IMR-90 (cell line): ENCODE measurements around the gene CRACR2B. TPM values are rescaled to one million over a fixed set of nuclear protein-coding genes. Genes with fewer than 3 reads are reported as not detected.
A peak's percentile ranks its signal among the peaks of the same experiment; 100 is the strongest.

Experiments
- ATAC-seq: fragments of 200-7000 bp; cut with Tn5 transposase; 2 replicates; pipeline ENCODE4 v1.9.1; 2020; ENCODE audit warnings: low read depth, mild to moderate bottlenecking, moderate library complexity
- BruUV-seq: library from RNA; stranded (reverse); fragments of 400-500 nt; replicated peaks from 2 replicates; lab custom pipeline; 2021; lab: Mats Ljungman, UMichigan
- CTCF ChIA-PET: fragments of 300-600 bp; formaldehyde crosslinking; extraction: SDS; loops from one replicate; lab custom pipeline; 2021; ENCODE audit warnings: antibody characterized with exemption; lab: Yijun Ruan, JAX
- POLR2A ChIA-PET: fragments of 300-600 bp; sonication (Branson Sonifier 250); formaldehyde crosslinking; loops from one replicate; lab custom pipeline; 2022; ENCODE audit warnings: antibody characterized with exemption; ENCODE audit not compliant: unreplicated experiment; lab: Charles Lee
- DNase-seq: peaks from one replicate; pipeline ENCODE4 v3.0.0; 2013
- H2AFZ ChIP-seq: replicated peaks from 2 replicates; pipeline ENCODE3; 2013; ENCODE audit warnings: low read length, mild to moderate bottlenecking; ENCODE audit not compliant: poor library complexity
- H2AK5ac ChIP-seq: 2 replicates; pipeline ENCODE4 v1.6.1; 2013; ENCODE audit warnings: low read depth, low read length, inconsistent platforms
- H2AK9ac ChIP-seq: replicated peaks from 2 replicates; pipeline ENCODE3; 2013; ENCODE audit warnings: mild to moderate bottlenecking, low read depth, low read length, moderate library complexity; ENCODE audit not compliant: poor library complexity
- H2BK120ac ChIP-seq: 2 replicates; pipeline ENCODE4 v1.6.1; 2013; ENCODE audit warnings: low read depth, low read length, inconsistent platforms
- H2BK15ac ChIP-seq: 3 replicates; pipeline ENCODE4 v1.6.1; 2013; ENCODE audit warnings: low read depth, low read length, inconsistent platforms
- H2BK20ac ChIP-seq: 2 replicates; pipeline ENCODE4 v1.6.1; 2013; ENCODE audit warnings: low read depth, mild to moderate bottlenecking, inconsistent platforms, low read length, moderate library complexity
- H2BK5ac ChIP-seq: 2 replicates; pipeline ENCODE4 v1.6.1; 2013; ENCODE audit warnings: mild to moderate bottlenecking, low read depth, low read length, inconsistent platforms; ENCODE audit not compliant: poor library complexity, severe bottlenecking
- H3K14ac ChIP-seq: replicated peaks from 2 replicates; pipeline ENCODE4 v1.6.1; 2013; ENCODE audit warnings: low read depth, low read length, inconsistent platforms
- H3K18ac ChIP-seq: 2 replicates; pipeline ENCODE4 v1.6.1; 2013; ENCODE audit warnings: low read depth, low read length, control low read depth
- H3K23ac ChIP-seq: 2 replicates; pipeline ENCODE4 v1.6.1; 2013; ENCODE audit warnings: low read depth, low read length, inconsistent platforms
- H3K27ac ChIP-seq: 2 replicates; pipeline ENCODE4 v1.5.1; 2013; ENCODE audit warnings: mild to moderate bottlenecking, control low read depth, low read length; ENCODE audit not compliant: insufficient read depth
- H3K27me3 ChIP-seq: 2 replicates; pipeline ENCODE4 v1.6.1; 2013; ENCODE audit warnings: low read length; ENCODE audit not compliant: control insufficient read depth, insufficient read depth
- H3K36me3 ChIP-seq: 2 replicates; pipeline ENCODE4 v1.6.1; 2013; ENCODE audit warnings: low read length, mixed read lengths; ENCODE audit not compliant: control insufficient read depth, insufficient read depth
- H3K4ac ChIP-seq: 2 replicates; pipeline ENCODE4 v1.6.1; 2013; ENCODE audit warnings: low read depth, low read length, inconsistent platforms
- H3K4me1 ChIP-seq: 2 replicates; pipeline ENCODE4 v1.6.1; 2013; ENCODE audit warnings: low read length, mixed read lengths; ENCODE audit not compliant: control insufficient read depth, insufficient read depth
- H3K4me2 ChIP-seq: 2 replicates; pipeline ENCODE4 v1.6.1; 2013; ENCODE audit warnings: low read depth, mild to moderate bottlenecking, control low read depth, low read length, moderate library complexity
- H3K4me3 ChIP-seq: 2 replicates; pipeline ENCODE4 v1.5.1; 2013; ENCODE audit warnings: low read depth, mild to moderate bottlenecking, control low read depth, low read length, moderate library complexity; ENCODE audit not compliant: insufficient read depth
- H3K56ac ChIP-seq: 2 replicates; pipeline ENCODE4 v1.6.1; 2013; ENCODE audit warnings: low read length, inconsistent platforms; ENCODE audit not compliant: insufficient read depth; ENCODE audit errors: extremely low read depth
- H3K79me1 ChIP-seq, 2 experiments: 2 replicates each; pipeline ENCODE4 v1.6.1; 2013; ENCODE audit warnings: low read length in 2 of 2, inconsistent platforms in 1 of 2, low read depth in 1 of 2
- H3K9ac ChIP-seq: 2 replicates; pipeline ENCODE4 v1.6.1; 2013; ENCODE audit warnings: low read depth, low read length, control low read depth
- H3K9me1 ChIP-seq: 2 replicates; pipeline ENCODE4 v1.6.1; 2013; ENCODE audit warnings: low read length, inconsistent platforms; ENCODE audit not compliant: insufficient read depth
- H3K9me3 ChIP-seq: 2 replicates; pipeline ENCODE4 v1.6.1; 2013; ENCODE audit warnings: low read length; ENCODE audit not compliant: control insufficient read depth, insufficient read depth
- H4K20me1 ChIP-seq: 2 replicates; pipeline ENCODE4 v1.6.1; 2013; ENCODE audit warnings: low read length, inconsistent platforms; ENCODE audit not compliant: insufficient read depth
- H4K5ac ChIP-seq: 2 replicates; pipeline ENCODE4 v1.6.1; 2013; ENCODE audit warnings: mild to moderate bottlenecking, low read depth, low read length, control low read depth
- H4K8ac ChIP-seq, 2 experiments: 2 replicates each; pipeline ENCODE4 v1.6.1; 2013; ENCODE audit warnings: low read depth in 2 of 2, low read length in 2 of 2, control low read depth in 1 of 2, inconsistent platforms in 1 of 2
- H4K91ac ChIP-seq: 2 replicates; pipeline ENCODE4 v1.6.1; 2013; ENCODE audit warnings: low read depth, low read length, inconsistent platforms; ENCODE audit not compliant: insufficient read depth
- CEBPB ChIP-seq: IDR thresholded peaks from 2 replicates; pipeline ENCODE4 v1.6.1; 2012; ENCODE audit warnings: low read depth, low read length, improper control_type of control experiment
- CHD1 ChIP-seq: IDR thresholded peaks from 2 replicates; pipeline ENCODE4 v1.6.1; 2012; ENCODE audit warnings: low read depth, low read length, improper control_type of control experiment
- CTCF ChIP-seq: conservative IDR thresholded peaks from 2 replicates; pipeline ENCODE4 v1.5.1; 2012; ENCODE audit warnings: mild to moderate bottlenecking, low read depth, low read length, improper control_type of control experiment
- ELK1 ChIP-seq: fragments of 150-350 bp; IDR thresholded peaks from 2 replicates; pipeline ENCODE4 v1.6.1; 2016; ENCODE audit warnings: low read depth, mild to moderate bottlenecking, low read length, moderate library complexity, borderline replicate concordance
- FOS ChIP-seq: fragments of 150-350 bp; IDR thresholded peaks from 2 replicates; pipeline ENCODE4 v1.6.1; 2016; ENCODE audit warnings: low read depth, low read length
- MAFK ChIP-seq: IDR thresholded peaks from 2 replicates; pipeline ENCODE4 v1.6.1; 2012; ENCODE audit warnings: low read depth, low read length, improper control_type of control experiment
- MXI1 ChIP-seq: IDR thresholded peaks from 2 replicates; pipeline ENCODE4 v1.6.1; 2012; ENCODE audit warnings: low read depth, mild to moderate bottlenecking, low read length, moderate library complexity, borderline replicate concordance
- NFE2L2 ChIP-seq: fragments of 150-350 bp; IDR thresholded peaks from 2 replicates; pipeline ENCODE4 v1.6.1; 2016; ENCODE audit warnings: low read depth, mild to moderate bottlenecking, low read length
- POLR2A ChIP-seq: IDR thresholded peaks from 2 replicates; pipeline ENCODE4 v1.6.1; 2012; ENCODE audit warnings: mild to moderate bottlenecking, low read depth, low read length
- RAD21 ChIP-seq: IDR thresholded peaks from 2 replicates; pipeline ENCODE4 v1.6.1; 2012; ENCODE audit warnings: low read length, improper control_type of control experiment
- RCOR1 ChIP-seq: IDR thresholded peaks from 2 replicates; pipeline ENCODE4 v1.6.1; 2012; ENCODE audit warnings: mild to moderate bottlenecking, low read length, improper control_type of control experiment; ENCODE audit not compliant: insufficient replicate concordance
- RFX5 ChIP-seq: IDR thresholded peaks from 2 replicates; pipeline ENCODE4 v1.8.0; 2012; ENCODE audit warnings: low read depth, mild to moderate bottlenecking, low read length, moderate library complexity
- SMC3 ChIP-seq: fragments of 150-350 bp; IDR thresholded peaks from 2 replicates; pipeline ENCODE4 v1.6.1; 2016; ENCODE audit warnings: low read depth, mild to moderate bottlenecking, antibody characterized with exemption, low read length, moderate library complexity
- USF2 ChIP-seq: fragments of 150-350 bp; IDR thresholded peaks from 2 replicates; pipeline ENCODE4 v1.6.1; 2017; ENCODE audit warnings: mild to moderate bottlenecking, antibody characterized with exemption, low read length, low read depth
- WGBS, 2 experiments: methylation state at CpG; one replicate each; pipeline versions ENCODE4 v1.1.5 to v1.1.7; 2013; ENCODE audit warnings: missing lambda C conversion rate in 2 of 2; ENCODE audit not compliant: insufficient read length in 1 of 2; ENCODE audit errors: extremely low coverage in 2 of 2; 5-methylcytosine and 5-hydroxymethylcytosine counted together
- dilution Hi-C: fragments of 300-500 bp; cut with HindIII; formaldehyde crosslinking; loops from one replicate; pipeline ENCODE4 v1.14.3; 2018; ENCODE audit warnings: low sequenced_read_pairs; ENCODE audit not compliant: unreplicated experiment
- in situ Hi-C: fragments of 300-500 bp; cut with MboI; formaldehyde crosslinking; loops from 3 replicates; pipeline ENCODE4 v1.14.3; 2019; ENCODE audit warnings: low sequenced_read_pairs, inconsistent platforms, mixed read lengths
- intact Hi-C: fragments of 100-400 bp; cut with micrococcal nuclease; formaldehyde crosslinking; loops from 2 replicates; pipeline ENCODE4 v1.10.0; 2022
- polyA plus RNA-seq, 3 experiments: library from polyadenylated mRNA; depleted of rRNA; stranded (reverse); fragments of >200 nt; gene quantifications; 2 replicates each; pipeline ENCODE4 v1.2.3, GENCODE V29; 2012; ENCODE audit warnings: low replicate concordance in 1 of 3
- total RNA-seq: library from RNA; depleted of rRNA; stranded (reverse); fragments of >200 nt; gene quantifications from 2 replicates; pipeline ENCODE4 v1.2.3, GENCODE V29; 2012

Gene CRACR2B
- total and polyA plus RNA-seq, 2 of the 4 experiments (the other 2 are of a cell fraction), result 0.54 to 2.5 TPM

- H3K27me3 ChIP-seq, result no peaks in the 10 kb centered on the region
- peak within 1 kb of the TSS; percentile 87 for H3K4me2 ChIP-seq
- peak within 1 kb of the TSS; percentile 35; the same call in 1 of the 3 replicates for H2BK15ac ChIP-seq
- H3K9ac ChIP-seq, result peak within 1 kb of the TSS; percentile 90
- H2AK9ac ChIP-seq, result peak within 1 kb of the TSS; percentile 99
- ATAC-seq (peak; percentile 34), DNase-seq (peak; percentile 84)
- ChIA-PET CTCF (interaction anchor here (0.9 kb wide), 1 partner anchor 8 kb away, joined by 3 read pairs; no protein-coding TSS in a partner anchor), POLR2A (interaction anchor here (0.6 to 1.0 kb wide), 3 partner anchors 8 to 39 kb away, joined by 3 to 4 read pairs (median 3); partner anchors contain the start of gene CD151)
- H3K9me1 ChIP-seq, result peaks cover 19% of the 10 kb centered on the region
- peak within 1 kb of the TSS; percentile 91 for H2AFZ ChIP-seq
- peak within 1 kb of the TSS; percentile 80 for H3K23ac ChIP-seq
- peak within 1 kb of the TSS; percentile 96 for H3K4ac ChIP-seq
- WGBS, 2 experiments, result 0% methylated on average over 44 of the region's 87 CpGs; no CpG with 5 or more reads in 1 of the 2 experiments
- peak within 1 kb of the TSS; percentile 92 for H3K56ac ChIP-seq
- peaks cover 23 to 70% of the 10 kb centered on the region in 2 experiments; a peak in 3 of 4 replicates for H3K79me1 ChIP-seq
- peaks cover 35% of the 10 kb centered on the region for H3K4me1 ChIP-seq
- peak within 1 kb of the TSS; percentile 60; the same call in 1 of the 2 replicates for H2BK20ac ChIP-seq
- dilution Hi-C loops (no loop called here), in situ Hi-C loops (no loop called here), intact Hi-C loops (loop anchor here (10.0 kb wide), 1 partner anchor 212 kb away; no protein-coding TSS in a partner anchor)
- H4K91ac ChIP-seq, result peak within 1 kb of the TSS; percentile 96
- peak within 1 kb of the TSS; percentile 88 for H3K18ac ChIP-seq
- H2AK5ac ChIP-seq, result peak within 1 kb of the TSS; percentile 97
- H3K4me3 ChIP-seq, result peak within 1 kb of the TSS; percentile 98
- peak within 1 kb of the TSS; percentile 100 for H2BK5ac ChIP-seq
- H4K8ac ChIP-seq, result peak within 1 kb of the TSS; percentile 77 to 91
- peak within 1 kb of the TSS; percentile 80 for H3K14ac ChIP-seq
- H4K5ac ChIP-seq, result peak within 1 kb of the TSS; percentile 85
- no TSS peak for BruUV-seq
- peaks cover 52% of the 10 kb centered on the region for H4K20me1 ChIP-seq
- peak within 1 kb of the TSS; percentile 95 for H2BK120ac ChIP-seq
- H3K9me3 ChIP-seq, result no peaks in the 10 kb centered on the region
- peak within 1 kb of the TSS; percentile 98 for H3K27ac ChIP-seq
- H3K36me3 ChIP-seq, result peaks cover 38% of the 10 kb centered on the region
- TF ChIP-seq NFE2L2 (no peak), CHD1 (peak; percentile 62; the same call in 1 of the 2 replicates), POLR2A (peak; percentile 97), MAFK (no peak), FOS (no peak), RAD21 (no peak), USF2 (peak; percentile 4; the same call in 1 of the 2 replicates), CTCF (no peak), CEBPB (no peak), RFX5 (no peak), RCOR1 (no peak), MXI1 (peak; percentile 99), ELK1 (no peak), SMC3 (no peak)
Observed at GRCh38 chr11:842370-843002, 14.8 kb downstream of the CRACR2B start, which contains the start of the genes POLR2L and TSPAN4. Gene POLR2L, minus strand, starts transcription at chr11:842529. Its CDS starts 21 bp downstream, at chr11:842508. Gene TSPAN4, plus strand, starts transcription at chr11:842852. Its CDS starts 7,453 bp downstream, at chr11:850305.
